Stomach smooth muscle (tissue), 2 donors: ENCODE measurements around the gene PID1.

Experiments used
- H3K27ac ChIP-seq: one replicate; pipeline ENCODE4 v1.7.0; 2013; ENCODE audit warnings: mild to moderate bottlenecking, low read length, inconsistent platforms
- H3K27me3 ChIP-seq, 2 donors: one replicate each; pipeline ENCODE4 v1.7.0; 2013; ENCODE audit warnings: low read length in 2 of 2; ENCODE audit not compliant: insufficient read depth in 2 of 2, control insufficient read depth in 1 of 2
- H3K36me3 ChIP-seq, 2 donors: one replicate each; pipeline ENCODE4 v1.7.0; 2013; ENCODE audit warnings: low read length in 2 of 2; ENCODE audit not compliant: control insufficient read depth in 2 of 2, insufficient read depth in 2 of 2
- H3K4me1 ChIP-seq: one replicate; pipeline ENCODE4 v1.7.0; 2013; ENCODE audit warnings: low read length; ENCODE audit not compliant: control insufficient read depth, insufficient read depth
- H3K4me3 ChIP-seq, 2 donors: one replicate each; pipeline ENCODE4 v1.7.0; 2013; ENCODE audit warnings: low read length in 2 of 2
- H3K9ac ChIP-seq, 2 donors: one replicate each; pipeline ENCODE4 v1.7.0; 2013; ENCODE audit warnings: low read length in 2 of 2, mild to moderate bottlenecking in 1 of 2
- H3K9me3 ChIP-seq, 2 donors: one replicate each; pipeline ENCODE4 v1.7.0; 2013; ENCODE audit warnings: low read length in 2 of 2; ENCODE audit not compliant: control insufficient read depth in 2 of 2
- donor health status: healthy.
- donor health status: Pancreatic carcinoma.

The PID1 gene

GRCh38 chr2:229127471-229127870 is 143.6 kb downstream of the PID1 start:
- Histone ChIP-seq H3K9ac (no peak overlapping the region), H3K27me3 (no peaks in the 10 kb centered on the region), H3K36me3 (no peaks in the 10 kb centered on the region), H3K27ac (no peak overlapping the region), H3K4me3 (no peak overlapping the region), H3K9me3 (peaks cover 0 to 2% of the 10 kb centered on the region in 2 donors), H3K4me1 (peaks cover 13% of the 10 kb centered on the region)

DNA sequence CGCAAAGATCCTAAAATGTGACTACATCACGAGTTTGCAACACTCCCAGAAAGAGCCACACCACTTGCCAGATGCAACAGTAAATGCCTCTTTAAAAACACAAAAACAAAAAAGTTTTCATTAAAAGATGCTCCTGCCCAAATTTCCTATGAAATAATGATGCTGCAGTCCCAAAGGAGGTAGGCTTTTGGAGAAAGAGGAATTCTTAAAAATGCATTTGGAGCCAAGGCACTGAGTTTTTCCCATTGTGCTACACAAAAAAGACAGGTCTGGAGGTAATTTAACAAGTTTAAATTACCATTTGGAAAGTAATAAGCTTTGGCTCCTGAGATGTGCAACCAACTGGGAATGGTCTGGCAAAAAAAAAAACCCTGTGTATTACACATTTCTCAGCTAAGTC is 145.0 kb downstream of the PID1 start:
- Histone ChIP-seq H3K4me1 (peaks cover 13% of the 10 kb centered on the region), H3K27me3 (no peaks in the 10 kb centered on the region), H3K27ac (no peak overlapping the region), H3K9ac (no peak overlapping the region), H3K4me3 (no peak overlapping the region), H3K9me3 (peaks cover 0 to 2% of the 10 kb centered on the region in 2 donors), H3K36me3 (no peaks in the 10 kb centered on the region)

GRCh38 chr2:229124136-229124535 is 147.0 kb downstream of the PID1 start:
- Histone ChIP-seq H3K4me1 (no peaks in the 10 kb centered on the region), H3K36me3 (no peaks in the 10 kb centered on the region), H3K4me3 (no peak overlapping the region), H3K27ac (no peak overlapping the region), H3K9me3 (peaks cover 0 to 2% of the 10 kb centered on the region in 2 donors), H3K27me3 (no peaks in the 10 kb centered on the region), H3K9ac (no peak overlapping the region)

- Histone ChIP-seq H3K27ac (no peak overlapping the region), H3K4me3 (no peak overlapping the region), H3K9ac (no peak overlapping the region), H3K4me1 (no peaks in the 10 kb centered on the region), H3K9me3 (no peaks in the 10 kb centered on the region), H3K27me3 (no peaks in the 10 kb centered on the region), H3K36me3 (no peaks in the 10 kb centered on the region)
These were observed 152.2 kb downstream of the PID1 start for GRCh38 chr2:229118927-229119326.

GRCh38 chr2:229118336-229118735 is 152.8 kb downstream of the PID1 start:
- Histone ChIP-seq H3K9ac (no peak overlapping the region), H3K36me3 (no peaks in the 10 kb centered on the region), H3K27me3 (no peaks in the 10 kb centered on the region), H3K9me3 (no peaks in the 10 kb centered on the region), H3K4me1 (no peaks in the 10 kb centered on the region), H3K27ac (no peak overlapping the region), H3K4me3 (no peak overlapping the region)

DNA sequence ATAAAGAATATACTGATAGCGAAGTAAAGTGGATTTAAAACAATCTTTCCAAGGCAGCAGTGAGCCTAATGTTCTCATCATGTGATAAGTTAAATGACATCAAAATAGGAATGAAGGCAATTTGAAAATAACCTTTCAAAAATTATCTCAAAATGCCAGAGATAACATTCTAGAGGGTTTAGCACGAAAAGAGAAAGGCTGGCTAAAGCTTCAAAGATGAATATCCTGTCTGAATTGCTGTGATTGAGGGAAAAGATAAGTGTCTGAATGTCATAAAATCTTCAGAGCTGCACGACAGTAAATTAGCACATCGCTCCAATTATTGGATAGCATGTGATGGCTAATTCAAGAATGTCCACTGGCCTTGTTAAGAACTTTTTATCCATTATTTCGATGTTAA is 159.3 kb downstream of the PID1 start:
- Histone ChIP-seq H3K27me3 (no peaks in the 10 kb centered on the region), H3K4me1 (no peaks in the 10 kb centered on the region), H3K9ac (no peak overlapping the region), H3K9me3 (no peaks in the 10 kb centered on the region), H3K27ac (no peak overlapping the region), H3K36me3 (no peaks in the 10 kb centered on the region), H3K4me3 (no peak overlapping the region)

GRCh38 chr2:229109195-229109594 is 161.9 kb downstream of the PID1 start:
- H3K4me1 ChIP-seq = no peaks in the 10 kb centered on the region
- H3K27me3 ChIP-seq = no peaks in the 10 kb centered on the region
- H3K9me3 ChIP-seq = no peaks in the 10 kb centered on the region
- no peak overlapping the region for H3K4me3 ChIP-seq
- no peak overlapping the region for H3K27ac ChIP-seq
- H3K9ac ChIP-seq = no peak overlapping the region
- H3K36me3 ChIP-seq = no peaks in the 10 kb centered on the region

DNA sequence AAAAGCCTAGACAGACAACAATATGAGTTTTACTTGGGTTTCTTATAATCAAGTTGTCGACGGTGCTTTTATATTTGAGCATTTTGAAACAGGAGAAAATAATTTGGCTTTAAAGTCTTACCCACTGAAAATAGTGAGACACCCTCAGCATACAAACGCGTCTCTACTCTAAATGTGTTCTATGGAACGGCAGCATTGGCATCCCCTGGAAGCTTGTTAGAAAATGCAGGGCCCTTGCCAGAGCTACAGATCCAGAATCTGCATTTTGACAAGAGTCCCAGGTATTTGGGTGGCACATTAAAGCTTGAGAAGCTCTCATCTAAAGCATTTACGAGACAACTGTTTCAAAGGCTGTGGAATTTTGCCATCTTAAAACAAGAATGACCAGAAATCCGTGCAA is 163.5 kb downstream of the PID1 start:
- Histone ChIP-seq H3K27ac (no peak overlapping the region), H3K4me1 (no peaks in the 10 kb centered on the region), H3K4me3 (no peak overlapping the region), H3K36me3 (no peaks in the 10 kb centered on the region), H3K9ac (no peak overlapping the region), H3K9me3 (no peaks in the 10 kb centered on the region), H3K27me3 (no peaks in the 10 kb centered on the region)

GRCh38 chr2:229104974-229105387 is 166.1 kb downstream of the PID1 start:
- Histone ChIP-seq H3K36me3 (no peaks in the 10 kb centered on the region), H3K27ac (no peak overlapping the region), H3K4me1 (no peaks in the 10 kb centered on the region), H3K4me3 (no peak overlapping the region), H3K9me3 (no peaks in the 10 kb centered on the region), H3K9ac (no peak overlapping the region), H3K27me3 (no peaks in the 10 kb centered on the region)

DNA sequence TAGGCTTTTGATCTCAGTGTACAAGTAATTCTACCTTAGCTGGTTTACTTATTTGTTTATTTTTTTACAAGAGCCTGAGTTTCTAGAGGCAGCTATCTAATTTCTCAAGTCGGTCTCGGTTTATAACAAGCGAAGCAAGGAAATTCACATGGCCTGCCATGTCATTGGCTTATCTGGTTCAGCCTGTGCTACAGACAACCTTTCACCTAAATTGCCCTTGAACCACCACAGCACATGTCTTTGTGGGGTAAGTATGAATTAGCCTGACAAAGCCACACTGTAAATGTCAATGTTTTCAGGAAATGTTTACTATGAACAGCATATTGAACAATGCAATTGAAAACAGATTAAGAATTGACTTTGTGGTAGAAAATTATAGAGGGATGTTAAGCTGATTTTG is 167.1 kb downstream of the PID1 start:
- Histone ChIP-seq H3K4me3 (no peak overlapping the region), H3K27ac (no peak overlapping the region), H3K9me3 (no peaks in the 10 kb centered on the region), H3K36me3 (no peaks in the 10 kb centered on the region), H3K9ac (no peak overlapping the region), H3K27me3 (no peaks in the 10 kb centered on the region), H3K4me1 (no peaks in the 10 kb centered on the region)

DNA sequence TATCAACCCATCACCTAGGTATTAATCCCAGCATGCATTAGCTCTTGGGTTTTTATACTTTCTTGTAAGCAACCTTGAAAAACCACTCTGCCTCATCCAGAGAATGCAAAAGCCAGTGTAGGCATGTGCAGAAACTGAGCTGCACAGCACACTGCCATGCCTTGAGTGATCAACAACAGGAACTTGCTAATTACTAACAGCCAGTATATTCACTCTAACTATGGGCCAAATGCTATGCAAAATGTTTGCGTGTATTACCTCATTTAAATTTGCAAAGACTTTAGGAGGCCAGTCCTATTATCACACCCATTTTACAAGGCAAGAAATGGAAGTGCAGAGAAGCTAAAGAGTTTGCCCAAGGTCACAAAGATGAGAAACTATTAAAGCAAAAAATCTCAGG is 169.8 kb downstream of the PID1 start:
- H3K4me3 ChIP-seq = no peak overlapping the region
- H3K9ac ChIP-seq = no peak overlapping the region
- H3K27ac ChIP-seq = no peak overlapping the region
- no peaks in the 10 kb centered on the region for H3K27me3 ChIP-seq
- no peaks in the 10 kb centered on the region for H3K4me1 ChIP-seq
- H3K9me3 ChIP-seq = no peaks in the 10 kb centered on the region
- H3K36me3 ChIP-seq = no peaks in the 10 kb centered on the region

DNA sequence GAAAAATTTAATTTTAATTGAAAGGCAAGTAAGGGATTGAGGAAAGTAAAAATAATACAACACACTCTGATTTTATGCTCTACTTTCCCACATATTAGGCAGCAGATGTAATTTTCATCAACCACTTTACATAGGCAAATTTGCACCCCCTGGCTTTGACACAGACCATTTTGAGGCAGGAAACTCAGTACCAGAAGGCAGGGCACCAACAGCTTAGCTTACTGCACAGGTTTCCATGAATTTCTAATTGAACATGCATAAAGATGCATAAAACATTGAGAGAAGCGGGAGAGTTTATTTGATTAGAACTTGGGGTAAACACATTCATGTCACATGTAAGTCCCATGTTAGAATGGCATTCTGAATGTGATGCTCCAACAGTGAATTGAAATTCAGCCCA is 171.9 kb downstream of the PID1 start:
- H3K4me1 ChIP-seq = no peaks in the 10 kb centered on the region
- no peaks in the 10 kb centered on the region for H3K36me3 ChIP-seq
- H3K27ac ChIP-seq = no peak overlapping the region
- no peaks in the 10 kb centered on the region for H3K9me3 ChIP-seq
- no peaks in the 10 kb centered on the region for H3K27me3 ChIP-seq
- no peak overlapping the region for H3K4me3 ChIP-seq
- no peak overlapping the region for H3K9ac ChIP-seq
